HG02610 (cell line): ENCODE data around the gene WWTR1.

ENCODE experiments used
- ATAC-seq: cut with Tn5 transposase; IDR thresholded peaks from one replicate; pipeline ENCODE4 v1.9.1; 2021; ENCODE audit warnings: mild to moderate bottlenecking, moderate library complexity; ENCODE audit not compliant: unreplicated experiment

Gene WWTR1

GRCh38 chr3:149625795-149626194 lies 32.0 kb downstream of the WWTR1 start:
- no peak for ATAC-seq

- no peak for ATAC-seq
Measured at GRCh38 chr3:149623824-149624223, 34.0 kb downstream of the WWTR1 start.

- peak; percentile 83 for ATAC-seq
Measured at GRCh38 chr3:149621218-149622005, 36.4 kb downstream of the WWTR1 start.

GRCh38 chr3:149620291-149621020 lies 37.4 kb downstream of the WWTR1 start:
- peak; percentile 81 for ATAC-seq

GRCh38 chr3:149619136-149619535 lies 38.7 kb downstream of the WWTR1 start:
- no peak for ATAC-seq

GRCh38 chr3:149618151-149619123 lies 39.4 kb downstream of the WWTR1 start:
- ATAC-seq, result no peak

- no peak for ATAC-seq
Measured at GRCh38 chr3:149615731-149616221, 42.0 kb downstream of the WWTR1 start.

- ATAC-seq, result no peak
Measured at GRCh38 chr3:149613988-149614387, 43.8 kb downstream of the WWTR1 start.

- no peak for ATAC-seq
Measured at GRCh38 chr3:149612456-149612855, 45.4 kb downstream of the WWTR1 start.

- no peak for ATAC-seq
Measured at GRCh38 chr3:149611149-149611548, 46.7 kb downstream of the WWTR1 start.

GRCh38 chr3:149610351-149611105 lies 47.3 kb downstream of the WWTR1 start:
- ATAC-seq, result no peak

- ATAC-seq, result peak; percentile 83
Measured at GRCh38 chr3:149609595-149609994, 48.2 kb downstream of the WWTR1 start.

- ATAC-seq, result no peak
Measured at GRCh38 chr3:149608987-149609386, 48.8 kb downstream of the WWTR1 start.

GRCh38 chr3:149605902-149606301 lies 51.9 kb downstream of the WWTR1 start:
- ATAC-seq, result no peak

GRCh38 chr3:149604125-149604875 lies 53.5 kb downstream of the WWTR1 start:
- ATAC-seq, result no peak

- ATAC-seq, result no peak
Measured at GRCh38 chr3:149603126-149604074, 54.4 kb downstream of the WWTR1 start.

GRCh38 chr3:149600634-149601033 lies 57.2 kb downstream of the WWTR1 start:
- no peak for ATAC-seq

GRCh38 chr3:149599236-149599635 lies 58.6 kb downstream of the WWTR1 start:
- no peak for ATAC-seq
